Activated naive CD4-positive, alpha-beta T cell treated with anti-CD3 and anti-CD28 coated beads, Interleukin-2, amount 10 ng/mL, durations not matched to agents 7 days and 5 days (primary cell): Measurements from ENCODE around the gene AJM1.
"Not testable (repeated sequence)": the region's sequence is repeated elsewhere in the genome, so short reads cannot be mapped to it uniquely, and the experiment has no call there.

Experiments
- CTCF ChIA-PET: fragments of 350-600 bp; sonication (Branson Sonifier 250); formaldehyde crosslinking; loops from one replicate; lab custom pipeline; 2021; ENCODE audit warnings: antibody characterized with exemption; lab: Charles Lee
- DNase-seq: peaks from one replicate; pipeline ENCODE4 v3.0.0-alpha.2; 2020
- H3K27ac Mint-ChIP-seq: one replicate; pipeline ENCODE4 v1.8.0; 2021; ENCODE audit warnings: mild to moderate bottlenecking, moderate library complexity, mixed read lengths
- H3K27me3 Mint-ChIP-seq: one replicate; pipeline ENCODE4 v1.8.0; 2021; ENCODE audit warnings: mild to moderate bottlenecking, mixed read lengths
- H3K36me3 Mint-ChIP-seq: one replicate; pipeline ENCODE4 v1.8.0; 2021; ENCODE audit warnings: mixed read lengths
- H3K4me1 Mint-ChIP-seq: one replicate; pipeline ENCODE4 v1.8.0; 2021; ENCODE audit warnings: mixed read lengths
- H3K4me3 Mint-ChIP-seq: one replicate; pipeline ENCODE4 v1.8.0; 2021; ENCODE audit warnings: mild to moderate bottlenecking, moderate library complexity, mixed read lengths
- H3K9me3 Mint-ChIP-seq: one replicate; pipeline ENCODE4 v1.8.0; 2021; ENCODE audit warnings: mixed read lengths

AJM1 gene

GRCh38 chr9:136842380-136842948 is at the start of gene AJM1:
AJM1 (plus strand) TSS chr9:136842478; CDS start chr9:136844415, 1,937 bp downstream.
- Mint-ChIP-seq H3K4me1 (peaks cover 21% of the 10 kb centered on the region), H3K27ac (peak within 1 kb of the TSS; percentile 49)

DNA sequence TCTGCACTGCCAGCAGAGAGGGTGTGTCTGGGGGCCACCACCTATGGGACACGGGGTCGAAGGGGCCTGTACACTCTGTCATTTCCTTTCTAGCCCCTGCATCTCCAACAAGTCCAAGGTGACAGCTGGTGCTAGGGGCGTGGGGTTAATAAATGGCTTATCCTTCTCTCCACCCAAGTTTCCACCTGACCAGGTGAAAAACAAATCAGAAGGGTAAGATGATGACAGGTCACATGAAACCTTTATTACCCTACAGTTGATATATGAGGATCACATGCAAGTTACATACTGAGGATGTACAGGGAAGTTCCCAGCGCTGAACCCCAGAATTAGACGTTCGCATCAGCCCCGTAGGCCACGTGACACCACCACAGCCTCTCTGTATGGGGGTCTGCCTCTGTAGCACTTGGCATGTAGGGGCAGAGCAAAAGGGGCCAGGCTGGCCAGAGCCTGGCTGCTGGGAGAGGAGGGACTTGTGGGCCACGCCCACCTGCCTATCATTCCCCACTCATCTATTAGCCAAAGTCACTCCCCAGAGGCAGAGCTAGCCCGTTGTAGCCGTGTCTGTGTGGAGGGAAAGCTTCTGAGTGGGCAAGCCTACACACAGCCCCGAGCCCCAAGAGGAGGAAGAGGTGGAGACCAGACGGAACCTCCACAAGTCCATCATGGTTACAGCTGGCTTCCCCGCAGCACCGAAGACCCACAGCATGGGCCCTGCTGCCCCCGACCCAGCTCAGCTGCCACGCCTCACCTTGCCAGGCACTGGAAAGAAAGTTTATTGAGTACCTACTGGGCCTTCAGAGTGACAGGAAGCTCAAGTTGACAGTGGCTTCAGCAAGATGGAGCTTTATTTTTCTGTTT is 49.0 kb upstream of the AJM1 start:
- Mint-ChIP-seq H3K4me3 (no peak overlapping the region), H3K9me3 (no peaks in the 10 kb centered on the region), H3K4me1 (peaks cover 33% of the 10 kb centered on the region), H3K36me3 (no peaks in the 10 kb centered on the region), H3K27ac (no peak overlapping the region), H3K27me3 (peaks cover 43% of the 10 kb centered on the region)
- no peak for DNase-seq
- CTCF ChIA-PET: interaction anchor here (0.9 to 3.3 kb wide), 9 partner anchors 12 to 242 kb away, joined by 3 to 29 read pairs (median 5); partner anchors contain the start of genes PAXX and RABL6

More at GRCh38 chr9:136842380-136842948, at the start of gene AJM1:
- DNase-seq: peak; percentile 89
- H3K4me3 Mint-ChIP-seq: peak within 1 kb of the TSS; percentile 81
- CTCF ChIA-PET: interaction anchor here (0.8 to 2.4 kb wide), 23 partner anchors 9 to 225 kb away, joined by 3 to 15 read pairs (median 4); no protein-coding TSS in a partner anchor
- not testable (repeated sequence) for H3K9me3 Mint-ChIP-seq, H3K36me3 Mint-ChIP-seq
- peaks cover 44% of the 10 kb centered on the region for H3K27me3 Mint-ChIP-seq

GRCh38 chr9:136794281-136794999 is 47.8 kb upstream of the AJM1 start:
- Mint-ChIP-seq H3K9me3 (no peaks in the 10 kb centered on the region), H3K4me1 (peaks cover 24% of the 10 kb centered on the region), H3K27ac (no peak overlapping the region), H3K36me3 (no peaks in the 10 kb centered on the region), H3K27me3 (peaks cover 45% of the 10 kb centered on the region), H3K4me3 (no peak overlapping the region)
- DNase-seq: no peak
- CTCF ChIA-PET: interaction anchor here (0.7 to 3.3 kb wide), 5 partner anchors 11 to 240 kb away, joined by 3 to 29 read pairs (median 5); partner anchors contain the start of gene RABL6

DNA sequence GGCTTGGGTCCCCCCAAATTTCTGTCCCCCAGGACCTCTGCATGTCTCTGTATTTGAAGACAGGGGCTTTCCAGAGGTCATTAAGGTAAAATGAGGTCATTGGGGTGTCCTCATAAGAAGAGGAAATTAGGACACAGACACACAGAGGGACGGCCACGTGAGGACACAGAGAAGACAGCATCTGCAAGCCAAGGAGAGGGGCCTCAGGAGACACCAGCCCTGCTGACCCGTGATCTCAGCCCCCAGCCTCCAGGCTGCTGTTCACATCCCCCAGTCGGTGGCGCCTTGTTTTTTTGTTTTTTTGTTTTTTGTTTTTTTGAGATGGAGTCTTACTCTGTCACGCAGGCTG is 47.3 kb upstream of the AJM1 start:
- no peak for DNase-seq
- CTCF ChIA-PET: interaction anchor here (1.9 to 3.3 kb wide), 2 partner anchors 11 to 107 kb away, joined by 6 to 29 read pairs; partner anchors contain the start of gene RABL6
- Mint-ChIP-seq H3K27me3 (peaks cover 51% of the 10 kb centered on the region), H3K9me3 (no peaks in the 10 kb centered on the region), H3K4me3 (no peak overlapping the region), H3K36me3 (no peaks in the 10 kb centered on the region), H3K4me1 (peaks cover 26% of the 10 kb centered on the region), H3K27ac (no peak overlapping the region)

DNA sequence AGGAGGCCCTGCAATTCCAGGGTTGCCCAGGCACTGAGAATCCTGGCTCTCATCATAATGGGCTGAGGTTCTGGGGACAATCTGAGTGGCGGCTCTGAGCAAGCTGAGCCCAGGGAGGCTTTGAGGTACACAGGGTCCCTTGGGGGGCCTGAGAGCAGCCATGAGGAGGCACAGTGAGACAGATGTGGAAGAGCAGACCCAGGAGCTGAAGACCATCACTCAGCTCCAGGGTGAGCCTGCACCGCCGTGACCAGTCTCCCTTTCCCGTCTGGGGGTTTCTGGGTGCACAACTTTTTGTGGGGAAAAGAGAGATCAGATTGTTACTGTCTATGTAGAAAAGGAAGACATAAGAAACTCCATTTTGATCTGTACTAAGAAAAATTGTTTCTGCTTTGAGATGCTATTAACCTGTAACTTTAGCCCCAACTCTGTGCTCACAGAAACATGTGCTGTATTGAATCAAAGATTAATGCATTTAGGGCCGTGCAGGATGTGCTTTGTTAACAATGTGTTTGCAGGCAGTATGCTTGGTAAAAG is 46.0 kb upstream of the AJM1 start, which contains the start of gene CCDC183:
TSS of gene CCDC183 (plus strand) at position 101 of the 537 bp plus-strand sequence. CDS start at position 161, 60 bp downstream.
- no peaks in the 10 kb centered on the region for H3K36me3 Mint-ChIP-seq
- DNase-seq: no peak
- H3K27me3 Mint-ChIP-seq: peaks cover 64% of the 10 kb centered on the region
- CTCF ChIA-PET: no interaction called here
- no peak within 1 kb of the TSS for H3K27ac Mint-ChIP-seq
- H3K4me1 Mint-ChIP-seq: peaks cover 26% of the 10 kb centered on the region
- H3K4me3 Mint-ChIP-seq: no peak within 1 kb of the TSS
- no peaks in the 10 kb centered on the region for H3K9me3 Mint-ChIP-seq

DNA sequence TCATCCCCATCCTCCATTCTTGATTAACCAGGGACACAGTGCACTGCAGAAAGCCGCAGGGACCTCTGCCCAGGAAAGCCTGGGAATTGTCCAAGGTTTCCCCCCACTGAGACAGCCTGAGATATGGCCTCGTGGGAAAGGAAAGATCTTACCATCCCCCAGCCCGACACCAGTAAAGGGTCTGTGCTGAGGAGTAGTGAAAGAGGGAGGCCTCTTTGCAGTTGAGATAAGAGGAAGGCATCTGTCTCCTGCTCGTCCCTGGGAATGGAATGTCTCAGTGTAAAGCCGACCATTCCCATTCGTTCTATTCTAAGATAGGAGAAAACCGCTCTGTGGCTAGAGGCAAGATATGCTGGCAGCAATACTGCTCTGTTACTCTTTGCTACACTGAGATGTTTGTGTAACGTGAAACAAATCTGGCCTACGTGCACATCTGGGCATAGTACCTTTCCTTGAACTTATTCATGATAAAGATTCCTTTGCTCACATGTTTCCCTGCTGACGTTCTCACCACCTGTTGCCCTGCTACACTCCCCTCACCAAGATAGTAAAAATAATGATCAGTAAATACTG is 45.4 kb upstream of the AJM1 start:
- CTCF ChIA-PET, DNase-seq: not testable (repeated sequence)

GRCh38 chr9:136798708-136799078 is 43.6 kb upstream of the AJM1 start:
- no peak for DNase-seq
- no peak overlapping the region for H3K4me3 Mint-ChIP-seq

More for the DNA sequence above, 45.4 kb upstream of the AJM1 start:
- Mint-ChIP-seq H3K4me1 (peaks cover 27% of the 10 kb centered on the region), H3K27me3 (peaks cover 70% of the 10 kb centered on the region)
- not testable (repeated sequence) for H3K9me3 Mint-ChIP-seq, H3K36me3 Mint-ChIP-seq, H3K4me3 Mint-ChIP-seq, H3K27ac Mint-ChIP-seq

GRCh38 chr9:136799079-136799853 is 43.0 kb upstream of the AJM1 start:
- Mint-ChIP-seq H3K27me3 (peaks cover 77% of the 10 kb centered on the region), H3K27ac (no peak overlapping the region), H3K36me3 (peaks cover 2% of the 10 kb centered on the region), H3K4me1 (peaks cover 24% of the 10 kb centered on the region), H3K9me3 (no peaks in the 10 kb centered on the region), H3K4me3 (no peak overlapping the region)
- CTCF ChIA-PET: interaction anchor here (1.0 to 1.6 kb wide), 3 partner anchors 43 to 230 kb away, joined by 3 to 6 read pairs (median 4); partner anchors contain the start of gene AJM1
- no peak for DNase-seq

More at GRCh38 chr9:136798708-136799078, 43.6 kb upstream of the AJM1 start:
- Mint-ChIP-seq H3K27me3 (peaks cover 77% of the 10 kb centered on the region), H3K27ac (no peak overlapping the region), H3K9me3 (no peaks in the 10 kb centered on the region), H3K36me3 (no peaks in the 10 kb centered on the region), H3K4me1 (peaks cover 21% of the 10 kb centered on the region)
- CTCF ChIA-PET: interaction anchor here (1.5 kb wide), 1 partner anchor 44 kb away, joined by 3 read pairs; the partner anchor contains the start of gene AJM1

GRCh38 chr9:136799854-136800657 is 42.2 kb upstream of the AJM1 start:
- Mint-ChIP-seq H3K4me3 (peak overlapping the region; percentile 74), H3K4me1 (peaks cover 24% of the 10 kb centered on the region), H3K9me3 (no peaks in the 10 kb centered on the region), H3K27me3 (peaks cover 72% of the 10 kb centered on the region), H3K27ac (peak overlapping the region; percentile 58), H3K36me3 (peaks cover 2% of the 10 kb centered on the region)
- peak; percentile 91 for DNase-seq
- CTCF ChIA-PET: interaction anchor here (1.0 to 2.0 kb wide), 3 partner anchors 8 to 229 kb away, joined by 4 to 8 read pairs (median 6); partner anchors contain the start of gene AJM1

DNA sequence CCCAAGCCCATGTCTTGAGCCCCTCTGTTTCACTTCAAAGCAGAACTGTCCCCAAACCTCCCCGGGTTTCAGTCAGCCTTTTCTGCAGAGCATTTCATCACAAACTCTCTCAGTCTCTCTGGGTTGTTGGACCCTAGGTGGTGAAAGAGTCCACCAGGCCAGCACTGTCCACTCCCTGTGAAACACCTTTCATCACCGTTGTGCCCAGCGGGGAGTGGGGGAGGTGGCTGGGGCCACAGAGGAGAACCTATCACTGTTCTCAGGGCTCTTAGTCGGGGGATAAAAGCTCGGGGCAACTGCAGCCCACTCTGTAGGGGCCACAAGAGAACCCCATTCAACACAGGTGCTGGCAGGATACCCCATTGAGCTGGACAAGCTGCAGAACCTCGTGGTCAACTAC is 40.0 kb upstream of the AJM1 start:
- no peak overlapping the region for H3K4me3 Mint-ChIP-seq
- peaks cover 2% of the 10 kb centered on the region for H3K36me3 Mint-ChIP-seq
- H3K27ac Mint-ChIP-seq: no peak overlapping the region
- no peaks in the 10 kb centered on the region for H3K9me3 Mint-ChIP-seq
- peaks cover 52% of the 10 kb centered on the region for H3K27me3 Mint-ChIP-seq
- H3K4me1 Mint-ChIP-seq: peaks cover 38% of the 10 kb centered on the region
- no peak for DNase-seq
- CTCF ChIA-PET: interaction anchor here (2.0 to 6.7 kb wide), 2 partner anchors 9 to 10 kb away, joined by 8 to 29 read pairs; no protein-coding TSS in a partner anchor

DNA sequence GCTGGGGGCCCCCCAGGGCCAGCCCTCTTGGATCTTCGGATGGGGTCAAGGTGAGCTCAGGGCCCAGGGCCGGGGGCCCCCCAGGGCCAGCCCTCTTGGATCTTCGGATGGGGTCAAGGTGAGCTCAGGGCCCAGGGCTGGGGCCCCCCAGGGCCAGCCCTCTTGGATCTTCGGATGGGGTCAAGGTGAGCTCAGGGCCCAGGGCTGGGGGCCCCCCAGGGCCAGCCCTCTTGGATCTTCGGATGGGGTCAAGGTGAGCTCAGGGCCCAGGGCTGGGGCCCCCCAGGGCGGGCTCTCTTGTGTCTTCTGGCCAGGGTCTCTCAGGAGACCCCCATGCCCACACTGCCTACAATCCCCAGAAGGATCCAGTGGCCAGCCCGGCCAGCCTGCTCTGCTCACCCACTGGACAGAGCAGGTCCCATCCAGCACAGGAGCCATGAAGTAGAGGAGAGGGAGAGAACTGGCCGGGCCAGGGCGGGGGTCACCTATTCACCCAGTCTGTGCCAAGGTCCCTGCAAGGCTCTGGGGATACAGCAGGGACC is 39.2 kb upstream of the AJM1 start:
- not testable (repeated sequence) for DNase-seq, H3K36me3 Mint-ChIP-seq, H3K9me3 Mint-ChIP-seq, H3K4me3 Mint-ChIP-seq, H3K27ac Mint-ChIP-seq
- Mint-ChIP-seq H3K4me1 (peaks cover 38% of the 10 kb centered on the region), H3K27me3 (peaks cover 46% of the 10 kb centered on the region)
- CTCF ChIA-PET: interaction anchor here (1.0 to 6.7 kb wide), 2 partner anchors 10 to 81 kb away, joined by 3 to 29 read pairs; no protein-coding TSS in a partner anchor
